CD4-positive, alpha-beta T cell (primary cell): ENCODE measurements around the gene TMEM63A. TPM values are rescaled to one million over a fixed set of nuclear protein-coding genes. Genes with fewer than 3 reads are reported as not detected.
"Not testable (repeated sequence)": the region's sequence is repeated elsewhere in the genome, so short reads cannot be mapped to it uniquely, and the experiment has no call there.

Source experiments
- ATAC-seq: fragments of 200-7000 bp; cut with Tn5 transposase; one replicate; pipeline ENCODE4 v1.10.0; 2022; ENCODE audit warnings: mild to moderate bottlenecking; ENCODE audit not compliant: poor library complexity
- CTCF ChIA-PET: fragments of 350-600 bp; sonication (Branson Sonifier 250); formaldehyde crosslinking; loops from one replicate; lab custom pipeline; 2021; ENCODE audit warnings: antibody characterized with exemption, inconsistent platforms; lab: Charles Lee
- POLR2A ChIA-PET: fragments of 350-600 bp; sonication (Branson Sonifier 250); formaldehyde crosslinking; loops from one replicate; lab custom pipeline; 2021; ENCODE audit warnings: antibody characterized with exemption, inconsistent platforms; lab: Charles Lee
- DNase-seq, 14 experiments: peaks; one replicate each; pipeline ENCODE4 v3.0.0-alpha.2; 2013 to 2020; ENCODE audit warnings: mixed read lengths in 2 of 14
- H3K27ac ChIP-seq, 2 donors: one replicate each; pipeline versions ENCODE4 v1.5.1 to v1.7.0; 2013; ENCODE audit warnings: low read length in 2 of 2, low read depth in 1 of 2, mild to moderate bottlenecking in 1 of 2
- H3K27me3 ChIP-seq, 2 experiments: 1 replicate in 1 of 2; 2 replicates in 1 of 2; pipeline versions ENCODE4 v1.6.1 to v1.7.0; 2013; ENCODE audit warnings: low read length in 2 of 2, control low read depth in 1 of 2, mild to moderate bottlenecking in 1 of 2, moderate library complexity in 1 of 2; ENCODE audit not compliant: insufficient read depth in 2 of 2, control insufficient read depth in 1 of 2
- H3K36me3 ChIP-seq: one replicate; pipeline ENCODE4 v1.6.1; 2013; ENCODE audit warnings: low read length, control low read depth; ENCODE audit not compliant: insufficient read depth
- H3K4me1 ChIP-seq: one replicate; pipeline ENCODE4 v1.6.1; 2013; ENCODE audit warnings: low read length, control low read depth; ENCODE audit not compliant: insufficient read depth
- H3K4me3 ChIP-seq: one replicate; pipeline ENCODE4 v1.5.1; 2013; ENCODE audit warnings: mild to moderate bottlenecking, low read length, moderate library complexity
- H3K9me3 ChIP-seq, 2 experiments: 1 replicate in 1 of 2; 2 replicates in 1 of 2; pipeline versions ENCODE4 v1.6.1 to v1.7.0; 2013; ENCODE audit warnings: low read length in 2 of 2, mild to moderate bottlenecking in 2 of 2, control low read depth in 1 of 2, moderate library complexity in 1 of 2; ENCODE audit not compliant: control insufficient read depth in 1 of 2, insufficient read depth in 1 of 2
- H3K27ac Mint-ChIP-seq: one replicate; pipeline ENCODE4 v1.8.0; 2020; ENCODE audit warnings: mixed read lengths
- H3K27me3 Mint-ChIP-seq: one replicate; pipeline ENCODE4 v1.8.0; 2021; ENCODE audit warnings: mixed read lengths
- H3K36me3 Mint-ChIP-seq: one replicate; pipeline ENCODE4 v1.8.0; 2021; ENCODE audit warnings: low read depth, mixed read lengths
- H3K4me1 Mint-ChIP-seq: one replicate; pipeline ENCODE4 v1.8.0; 2021; ENCODE audit warnings: low read depth, mixed read lengths
- H3K4me3 Mint-ChIP-seq: one replicate; pipeline ENCODE4 v1.8.0; 2020; ENCODE audit warnings: mild to moderate bottlenecking, mixed read lengths
- H3K9me3 Mint-ChIP-seq: one replicate; pipeline ENCODE4 v1.8.0; 2020; ENCODE audit warnings: mixed read lengths
- intact Hi-C, 2 experiments: fragments of 100-400 bp; cut with DNase I in 1 of 2; cut with micrococcal nuclease in 1 of 2; formaldehyde crosslinking; loops; one replicate each; pipeline versions ENCODE4 v1.15.1 to v1.9.0; 2023 to 2025; cut with DNase I, micrococcal nuclease
- total RNA-seq, 174 experiments: library from RNA in 2 of 174; stranded (reverse) in 2 of 174; gene quantifications; one replicate each; pipeline ENCODE4 v1.2.3 and lab custom pipeline; 2021 to 2026
- TF ChIP-seq, protein P1 (sequence below): fragments of 200-600 bp; IDR thresholded peaks from one replicate; pipeline ENCODE4 v1.8.0; 2022; ENCODE audit warnings: antibody characterized with exemption, mild to moderate bottlenecking

The TMEM63A gene
- total RNA-seq, 2 experiments from 2014 or later = 199 to 204 TPM

DNA sequence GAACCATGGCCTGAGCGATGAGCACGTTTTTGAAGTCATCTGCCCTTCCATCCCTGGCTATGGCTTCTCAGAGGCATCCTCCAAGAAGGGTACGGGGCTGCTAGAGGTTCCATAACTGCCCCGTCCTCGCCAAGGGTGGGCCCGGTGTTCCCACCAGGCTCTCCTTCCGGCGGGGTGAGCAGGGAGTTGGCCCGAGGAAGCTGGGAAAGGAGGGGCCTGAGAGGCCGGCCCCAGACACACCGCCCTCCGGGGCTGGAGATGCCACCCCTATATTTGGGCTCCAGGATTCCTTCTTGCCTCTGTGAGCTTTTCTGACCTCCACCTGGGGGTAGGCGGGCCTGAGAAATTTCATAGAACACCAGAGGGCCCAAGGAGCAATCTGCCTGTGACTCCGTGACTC lies 43.4 kb downstream of the TMEM63A start:
- no peak for DNase-seq
- H3K4me1 ChIP-seq = peaks cover 25% of the 10 kb centered on the region
- intact Hi-C loops = no loop called here
- H3K36me3 ChIP-seq = no peaks in the 10 kb centered on the region
- H3K4me3 ChIP-seq = no peak overlapping the region
- no peaks in the 10 kb centered on the region for H3K27me3 ChIP-seq
- Mint-ChIP-seq H3K9me3 (no peaks in the 10 kb centered on the region), H3K36me3 (no peaks in the 10 kb centered on the region), H3K4me3 (no peak overlapping the region), H3K27ac (no peak overlapping the region), H3K4me1 (peaks cover 31% of the 10 kb centered on the region), H3K27me3 (no peaks in the 10 kb centered on the region)
- TF ChIP-seq, protein P1, sequence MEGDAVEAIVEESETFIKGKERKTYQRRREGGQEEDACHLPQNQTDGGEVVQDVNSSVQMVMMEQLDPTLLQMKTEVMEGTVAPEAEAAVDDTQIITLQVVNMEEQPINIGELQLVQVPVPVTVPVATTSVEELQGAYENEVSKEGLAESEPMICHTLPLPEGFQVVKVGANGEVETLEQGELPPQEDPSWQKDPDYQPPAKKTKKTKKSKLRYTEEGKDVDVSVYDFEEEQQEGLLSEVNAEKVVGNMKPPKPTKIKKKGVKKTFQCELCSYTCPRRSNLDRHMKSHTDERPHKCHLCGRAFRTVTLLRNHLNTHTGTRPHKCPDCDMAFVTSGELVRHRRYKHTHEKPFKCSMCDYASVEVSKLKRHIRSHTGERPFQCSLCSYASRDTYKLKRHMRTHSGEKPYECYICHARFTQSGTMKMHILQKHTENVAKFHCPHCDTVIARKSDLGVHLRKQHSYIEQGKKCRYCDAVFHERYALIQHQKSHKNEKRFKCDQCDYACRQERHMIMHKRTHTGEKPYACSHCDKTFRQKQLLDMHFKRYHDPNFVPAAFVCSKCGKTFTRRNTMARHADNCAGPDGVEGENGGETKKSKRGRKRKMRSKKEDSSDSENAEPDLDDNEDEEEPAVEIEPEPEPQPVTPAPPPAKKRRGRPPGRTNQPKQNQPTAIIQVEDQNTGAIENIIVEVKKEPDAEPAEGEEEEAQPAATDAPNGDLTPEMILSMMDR = no peak
- CTCF ChIA-PET = no interaction called here
- no peak for ATAC-seq
- H3K27ac ChIP-seq = peak overlapping the region in 1 of 2 donors; percentile 14
- POLR2A ChIA-PET = interaction anchor here (0.8 to 5.6 kb wide), 7 partner anchors 10 to 85 kb away, joined by 3 to 23 read pairs (median 5); partner anchors contain the start of genes EPHX1 and SRP9
- H3K9me3 ChIP-seq = no peaks in the 10 kb centered on the region

DNA sequence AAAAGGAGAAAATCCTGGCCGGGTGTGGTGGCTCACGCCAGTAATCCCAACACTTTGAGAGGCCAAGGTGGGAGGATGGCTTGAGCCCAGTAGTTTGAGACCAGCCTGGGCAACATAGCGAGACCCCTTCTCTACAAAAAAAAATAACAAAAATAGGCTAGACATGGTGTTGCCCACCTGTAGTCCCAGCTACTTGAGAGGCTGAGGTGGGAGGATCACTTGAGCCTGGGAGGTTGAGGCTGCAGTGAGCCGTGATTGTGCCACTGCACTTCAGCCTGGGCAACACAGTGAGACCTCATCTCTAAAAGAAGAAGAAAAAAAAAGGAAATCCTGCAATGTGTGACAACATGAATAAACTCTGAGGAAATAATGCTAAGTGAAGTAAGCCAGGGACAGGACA lies 45.9 kb downstream of the TMEM63A start:
- H3K4me3 ChIP-seq, H3K27me3 ChIP-seq, ATAC-seq, DNase-seq, H3K27me3 Mint-ChIP-seq, H3K9me3 Mint-ChIP-seq, H3K9me3 ChIP-seq, H3K27ac ChIP-seq, CTCF ChIA-PET, intact Hi-C loops, H3K36me3 ChIP-seq, H3K4me3 Mint-ChIP-seq, H3K36me3 Mint-ChIP-seq, H3K27ac Mint-ChIP-seq: not testable (repeated sequence)
- peaks cover 17% of the 10 kb centered on the region for H3K4me1 Mint-ChIP-seq
- H3K4me1 ChIP-seq = peaks cover 15% of the 10 kb centered on the region
- POLR2A ChIA-PET = interaction anchor here (1.0 kb wide), 1 partner anchor 14 kb away, joined by 3 read pairs; no protein-coding TSS in a partner anchor

DNA sequence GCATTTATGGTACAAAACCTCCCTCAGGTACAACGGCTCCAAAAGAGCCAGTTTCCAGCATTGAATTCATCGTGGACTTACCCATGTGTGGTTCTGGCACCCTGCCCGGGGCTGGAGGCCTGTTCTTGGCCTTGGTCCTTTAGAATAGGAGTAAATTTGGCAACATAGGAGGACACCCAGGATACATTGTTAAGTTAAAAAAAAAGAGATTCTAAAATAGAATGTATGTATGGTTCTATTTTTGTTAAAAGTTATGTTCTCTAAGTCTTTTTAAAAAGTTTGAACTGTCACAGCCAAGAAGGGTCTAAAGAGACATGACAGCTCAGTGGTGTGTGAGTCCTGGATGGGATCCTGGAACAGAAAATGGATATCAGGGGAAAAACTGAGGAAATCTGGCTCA lies 46.3 kb downstream of the TMEM63A start:
- no peaks in the 10 kb centered on the region for H3K27me3 Mint-ChIP-seq
- H3K27ac Mint-ChIP-seq = no peak overlapping the region
- DNase-seq = no peak
- TF ChIP-seq, protein P1 = no peak
- no peaks in the 10 kb centered on the region for H3K9me3 ChIP-seq
- no peaks in the 10 kb centered on the region for H3K36me3 ChIP-seq
- H3K4me1 ChIP-seq = peaks cover 15% of the 10 kb centered on the region
- H3K4me3 Mint-ChIP-seq = no peak overlapping the region
- H3K36me3 Mint-ChIP-seq = no peaks in the 10 kb centered on the region
- ChIA-PET POLR2A (interaction anchor here (1.0 to 1.3 kb wide), 2 partner anchors 14 to 24 kb away, joined by 3 to 6 read pairs; no protein-coding TSS in a partner anchor), CTCF (interaction anchor here (0.7 kb wide), 1 partner anchor 354 kb away, joined by 5 read pairs; no protein-coding TSS in a partner anchor)
- H3K4me1 Mint-ChIP-seq = peaks cover 14% of the 10 kb centered on the region
- intact Hi-C loops = no loop called here
- no peaks in the 10 kb centered on the region for H3K27me3 ChIP-seq
- no peak overlapping the region for H3K4me3 ChIP-seq
- no peak for ATAC-seq
- no peaks in the 10 kb centered on the region for H3K9me3 Mint-ChIP-seq
- no peak overlapping the region for H3K27ac ChIP-seq
